NCI-H1092 treated with DMSO at 0.1 percent for 48 hours (cell line): Measurements from ENCODE around the gene NDC1.
"Not testable (repeated sequence)": the region's sequence is repeated elsewhere in the genome, so short reads cannot be mapped to it uniquely, and the experiment has no call there.

Source experiments
- DNase-seq: peaks from one replicate; lab custom pipeline; 2025; lab: John Stamatoyannopoulos, UW

The NDC1 gene

GRCh38 chr1:53825306-53825705 is 12.8 kb downstream of the NDC1 start:
- no peak for DNase-seq

- no peak for DNase-seq
Measured at GRCh38 chr1:53822931-53823330, 15.2 kb downstream of the NDC1 start.

GRCh38 chr1:53821380-53821779 is 16.7 kb downstream of the NDC1 start:
- no peak for DNase-seq

GRCh38 chr1:53819387-53819786 is 18.7 kb downstream of the NDC1 start:
- no peak for DNase-seq

- DNase-seq: not testable (repeated sequence)
Measured at GRCh38 chr1:53816584-53816983, 21.5 kb downstream of the NDC1 start.

- DNase-seq: not testable (repeated sequence)
Measured at GRCh38 chr1:53815484-53815883, 22.6 kb downstream of the NDC1 start.

GRCh38 chr1:53811414-53811851 is 26.7 kb downstream of the NDC1 start:
- DNase-seq: no peak

- no peak for DNase-seq
Measured at GRCh38 chr1:53810497-53810896, 27.6 kb downstream of the NDC1 start.

GRCh38 chr1:53810007-53810406 is 28.1 kb downstream of the NDC1 start:
- DNase-seq: no peak

- no peak for DNase-seq
Measured at GRCh38 chr1:53807916-53808315, 30.2 kb downstream of the NDC1 start.

- no peak for DNase-seq
Measured at GRCh38 chr1:53804791-53805505, 33.1 kb downstream of the NDC1 start.

GRCh38 chr1:53804181-53804580 is 33.9 kb downstream of the NDC1 start:
- no peak for DNase-seq

GRCh38 chr1:53800621-53801020 is 37.5 kb downstream of the NDC1 start:
- DNase-seq: no peak

- no peak for DNase-seq
Measured at GRCh38 chr1:53799141-53799540, 39.0 kb downstream of the NDC1 start.

GRCh38 chr1:53792806-53793205 is 45.3 kb downstream of the NDC1 start:
- no peak for DNase-seq

- DNase-seq: no peak
Measured at GRCh38 chr1:53787655-53788054, 50.4 kb downstream of the NDC1 start.

- DNase-seq: no peak
Measured at GRCh38 chr1:53783056-53783455, 55.0 kb downstream of the NDC1 start.

- no peak for DNase-seq
Measured at GRCh38 chr1:53781654-53782053, 56.4 kb downstream of the NDC1 start.

GRCh38 chr1:53777272-53777671 is 60.8 kb downstream of the NDC1 start:
- DNase-seq: no peak

GRCh38 chr1:53771648-53772047 is 66.4 kb downstream of the NDC1 start:
- DNase-seq: no peak

- no peak for DNase-seq
Measured at GRCh38 chr1:53769780-53770179, 68.3 kb downstream of the NDC1 start.

GRCh38 chr1:53769184-53769583 is 68.9 kb downstream of the NDC1 start:
- no peak for DNase-seq

GRCh38 chr1:53766831-53767405 is 71.2 kb downstream of the NDC1 start:
- no peak for DNase-seq

GRCh38 chr1:53766194-53766742 is 71.8 kb downstream of the NDC1 start:
- DNase-seq: no peak
